RWPE2 (cell line): ENCODE measurements around the gene CCDC187.

Source experiments
- ATAC-seq: fragments of 200-7000 bp; cut with Tn5 transposase; 3 replicates; pipeline ENCODE4 v1.9.1; 2021; ENCODE audit warnings: low read depth
- DNase-seq: peaks from one replicate; pipeline ENCODE4 v3.0.0-alpha.2; 2020; ENCODE audit warnings: low spot score
- H3K27ac ChIP-seq: fragments of 450-650 bp; 2 replicates; pipeline ENCODE4 v1.5.1; 2017; ENCODE audit warnings: mild to moderate bottlenecking; ENCODE audit not compliant: poor library complexity, severe bottlenecking
- H3K27me3 ChIP-seq: fragments of 250-450 bp; sonication (Bioruptor Pico); 2 replicates; pipeline ENCODE4 v1.5.1; 2021; ENCODE audit warnings: mild to moderate bottlenecking, moderate library complexity; ENCODE audit not compliant: insufficient read depth, poor library complexity, severe bottlenecking
- H3K36me3 ChIP-seq: fragments of 250-450 bp; sonication (Bioruptor Pico); 2 replicates; pipeline ENCODE4 v1.5.1; 2020; ENCODE audit warnings: low read depth, mild to moderate bottlenecking, moderate library complexity
- H3K4me1 ChIP-seq: fragments of 250-450 bp; sonication (Bioruptor Pico); 2 replicates; pipeline ENCODE4 v1.5.1; 2021; ENCODE audit warnings: mild to moderate bottlenecking, moderate library complexity; ENCODE audit not compliant: insufficient read depth, poor library complexity, severe bottlenecking
- H3K4me3 ChIP-seq: fragments of 250-450 bp; sonication (Bioruptor Pico); 2 replicates; pipeline ENCODE4 v1.5.1; 2021; ENCODE audit warnings: mild to moderate bottlenecking, moderate library complexity; ENCODE audit not compliant: severe bottlenecking
- H3K9me3 ChIP-seq: fragments of 250-450 bp; sonication (Bioruptor Pico); 2 replicates; pipeline ENCODE4 v1.5.1; 2021; ENCODE audit warnings: mild to moderate bottlenecking, moderate library complexity; ENCODE audit not compliant: severe bottlenecking
- TF ChIP-seq, protein P1 (sequence below): fragments of 450-650 bp; IDR thresholded peaks from one replicate; pipeline ENCODE4 v1.5.1; 2017; ENCODE audit warnings: mild to moderate bottlenecking, moderate library complexity; ENCODE audit not compliant: poor library complexity, severe bottlenecking

CCDC187 gene

DNA sequence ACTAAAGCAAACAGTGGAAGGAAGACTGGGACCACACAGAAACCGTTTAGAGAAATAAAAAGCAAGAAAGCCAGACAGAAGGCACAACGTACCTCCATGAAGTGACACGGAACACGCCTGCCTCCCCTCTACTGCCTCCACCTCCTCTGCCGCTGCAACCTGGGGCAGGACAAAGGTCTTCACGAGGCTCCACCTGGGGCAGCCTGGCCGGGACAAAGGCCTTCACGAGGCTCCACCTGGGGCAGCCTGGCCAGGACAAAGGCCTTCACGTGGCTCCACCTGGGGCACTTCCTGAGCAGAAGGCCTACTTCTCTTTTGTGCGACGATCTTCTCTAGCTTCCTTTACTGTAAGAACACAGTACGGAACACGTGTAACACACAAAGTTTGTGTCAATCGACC is 70.0 kb downstream of the CCDC187 start:
- ATAC-seq = no peak
- TF ChIP-seq, protein P1, sequence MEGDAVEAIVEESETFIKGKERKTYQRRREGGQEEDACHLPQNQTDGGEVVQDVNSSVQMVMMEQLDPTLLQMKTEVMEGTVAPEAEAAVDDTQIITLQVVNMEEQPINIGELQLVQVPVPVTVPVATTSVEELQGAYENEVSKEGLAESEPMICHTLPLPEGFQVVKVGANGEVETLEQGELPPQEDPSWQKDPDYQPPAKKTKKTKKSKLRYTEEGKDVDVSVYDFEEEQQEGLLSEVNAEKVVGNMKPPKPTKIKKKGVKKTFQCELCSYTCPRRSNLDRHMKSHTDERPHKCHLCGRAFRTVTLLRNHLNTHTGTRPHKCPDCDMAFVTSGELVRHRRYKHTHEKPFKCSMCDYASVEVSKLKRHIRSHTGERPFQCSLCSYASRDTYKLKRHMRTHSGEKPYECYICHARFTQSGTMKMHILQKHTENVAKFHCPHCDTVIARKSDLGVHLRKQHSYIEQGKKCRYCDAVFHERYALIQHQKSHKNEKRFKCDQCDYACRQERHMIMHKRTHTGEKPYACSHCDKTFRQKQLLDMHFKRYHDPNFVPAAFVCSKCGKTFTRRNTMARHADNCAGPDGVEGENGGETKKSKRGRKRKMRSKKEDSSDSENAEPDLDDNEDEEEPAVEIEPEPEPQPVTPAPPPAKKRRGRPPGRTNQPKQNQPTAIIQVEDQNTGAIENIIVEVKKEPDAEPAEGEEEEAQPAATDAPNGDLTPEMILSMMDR = no peak

GRCh38 chr9:136233411-136233810 is 70.5 kb downstream of the CCDC187 start:
- TF ChIP-seq, protein P1 = no peak

More for the DNA sequence above, 70.0 kb downstream of the CCDC187 start:
- Histone ChIP-seq H3K27ac (no peak overlapping the region), H3K9me3 (no peaks in the 10 kb centered on the region), H3K4me3 (no peak overlapping the region), H3K27me3 (no peaks in the 10 kb centered on the region), H3K4me1 (peaks cover 2% of the 10 kb centered on the region), H3K36me3 (0 out of 2 replicates have a peak, but pooled peaks cover 3% of the 10 kb centered on the region)
- no peak for DNase-seq

DNA sequence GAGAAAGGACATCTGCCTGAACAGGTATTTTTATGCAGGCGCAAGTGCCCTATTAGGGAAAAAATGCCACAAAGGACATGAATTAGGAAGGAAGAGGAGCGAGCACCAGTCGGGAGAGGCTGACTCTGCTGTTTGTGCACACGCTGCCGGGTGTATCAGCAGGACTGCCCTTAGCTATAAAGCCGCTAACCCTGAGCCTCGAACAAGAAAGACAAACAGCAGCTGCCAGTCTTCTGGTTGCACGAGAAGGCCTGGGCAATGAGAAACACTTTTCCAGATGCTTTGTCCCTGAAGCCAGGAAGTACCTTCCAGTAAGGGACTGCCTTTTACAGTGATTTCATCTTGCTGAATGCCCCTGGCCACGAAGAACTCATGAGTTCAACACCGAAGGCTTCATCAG is 70.9 kb downstream of the CCDC187 start:
- 0 out of 2 replicates have a peak, but pooled peaks cover 3% of the 10 kb centered on the region for H3K36me3 ChIP-seq

More at GRCh38 chr9:136233411-136233810, 70.5 kb downstream of the CCDC187 start:
- DNase-seq (no peak), ATAC-seq (no peak)
- no peak overlapping the region for H3K27ac ChIP-seq
- H3K36me3 ChIP-seq = 0 out of 2 replicates have a peak, but pooled peaks cover 3% of the 10 kb centered on the region
- H3K9me3 ChIP-seq = no peaks in the 10 kb centered on the region
- H3K4me3 ChIP-seq = no peak overlapping the region
- peaks cover 7% of the 10 kb centered on the region for H3K4me1 ChIP-seq
- H3K27me3 ChIP-seq = no peaks in the 10 kb centered on the region

GRCh38 chr9:136231478-136232297 is 72.2 kb downstream of the CCDC187 start:
- H3K9me3 ChIP-seq = no peaks in the 10 kb centered on the region
- TF ChIP-seq, protein P1 = no peak
- H3K36me3 ChIP-seq = 0 out of 2 replicates have a peak, but pooled peaks cover 3% of the 10 kb centered on the region
- DNase-seq (no peak), ATAC-seq (no peak)
- no peak overlapping the region for H3K4me3 ChIP-seq
- no peaks in the 10 kb centered on the region for H3K27me3 ChIP-seq
- no peak overlapping the region for H3K27ac ChIP-seq
- H3K4me1 ChIP-seq = peaks cover 13% of the 10 kb centered on the region

More for the DNA sequence above, 70.9 kb downstream of the CCDC187 start:
- Histone ChIP-seq H3K4me3 (no peak overlapping the region), H3K9me3 (no peaks in the 10 kb centered on the region), H3K27ac (no peak overlapping the region), H3K4me1 (peaks cover 11% of the 10 kb centered on the region), H3K27me3 (no peaks in the 10 kb centered on the region)
- DNase-seq (no peak), ATAC-seq (no peak)
- TF ChIP-seq, protein P1 = no peak

- Histone ChIP-seq H3K4me3 (no peak overlapping the region), H3K27ac (no peak overlapping the region), H3K27me3 (no peaks in the 10 kb centered on the region), H3K9me3 (no peaks in the 10 kb centered on the region), H3K36me3 (peaks cover 9% of the 10 kb centered on the region), H3K4me1 (peaks cover 13% of the 10 kb centered on the region)
- TF ChIP-seq, protein P1 = no peak
- no peak for DNase-seq
- no peak for ATAC-seq
Measured at GRCh38 chr9:136230773-136231172, 73.1 kb downstream of the CCDC187 start.
